ENCODE results near the gene FRYL. TPM values are rescaled to one million over a fixed set of nuclear protein-coding genes. Genes with fewer than 3 reads are reported as not detected.

The FRYL gene
- total RNA-seq, 1 donor from 2014 or later: 190 TPM

GRCh38 chr4:48620093-48620492 lies 160.0 kb downstream of the FRYL start:
- no peak for DNase-seq
- TF ChIP-seq CTCF (IDR thresholded peaks at IDR 0.05; ENCODE audit: partially characterized antibody, unreplicated experiment): no peak
- H3K36me3 Mint-ChIP-seq (ENCODE audit: unreplicated experiment): no peaks in the 10 kb centered on the region
- H3K9me3 Mint-ChIP-seq (ENCODE audit: unreplicated experiment): peaks cover 2% of the 10 kb centered on the region
- peak overlapping the region; percentile 5 for H3K27ac Mint-ChIP-seq (ENCODE audit: unreplicated experiment)
- H3K27me3 Mint-ChIP-seq (ENCODE audit: unreplicated experiment): no peaks in the 10 kb centered on the region
- no peak overlapping the region for H3K4me3 Mint-ChIP-seq (ENCODE audit: unreplicated experiment)
- peaks cover 9% of the 10 kb centered on the region for H3K4me1 Mint-ChIP-seq (ENCODE audit: low read depth, unreplicated experiment)

- Mint-ChIP-seq H3K4me3 (ENCODE audit: unreplicated experiment) (no peak overlapping the region), H3K9me3 (ENCODE audit: unreplicated experiment) (no peaks in the 10 kb centered on the region), H3K27me3 (ENCODE audit: unreplicated experiment) (no peaks in the 10 kb centered on the region), H3K4me1 (ENCODE audit: low read depth, unreplicated experiment) (peaks cover 20% of the 10 kb centered on the region), H3K36me3 (ENCODE audit: unreplicated experiment) (no peaks in the 10 kb centered on the region), H3K27ac (ENCODE audit: unreplicated experiment) (no peak overlapping the region)
- TF ChIP-seq CTCF (IDR thresholded peaks at IDR 0.05; ENCODE audit: partially characterized antibody, unreplicated experiment): no peak
- no peak for DNase-seq
Observed at GRCh38 chr4:48604527-48604926, 175.6 kb downstream of the FRYL start.

- TF ChIP-seq CTCF (IDR thresholded peaks at IDR 0.05; ENCODE audit: partially characterized antibody, unreplicated experiment): no peak
- Mint-ChIP-seq H3K36me3 (ENCODE audit: unreplicated experiment) (no peaks in the 10 kb centered on the region), H3K27ac (ENCODE audit: unreplicated experiment) (peak overlapping the region; percentile 15), H3K9me3 (ENCODE audit: unreplicated experiment) (no peaks in the 10 kb centered on the region), H3K4me3 (ENCODE audit: unreplicated experiment) (no peak overlapping the region), H3K27me3 (ENCODE audit: unreplicated experiment) (no peaks in the 10 kb centered on the region), H3K4me1 (ENCODE audit: low read depth, unreplicated experiment) (peaks cover 20% of the 10 kb centered on the region)
- no peak for DNase-seq
Observed at GRCh38 chr4:48604041-48604440, 176.0 kb downstream of the FRYL start.

GRCh38 chr4:48603366-48604003 lies 176.6 kb downstream of the FRYL start:
- no peaks in the 10 kb centered on the region for H3K9me3 Mint-ChIP-seq (ENCODE audit: unreplicated experiment)
- no peak overlapping the region for H3K4me3 Mint-ChIP-seq (ENCODE audit: unreplicated experiment)
- H3K27me3 Mint-ChIP-seq (ENCODE audit: unreplicated experiment): no peaks in the 10 kb centered on the region
- no peak for DNase-seq
- TF ChIP-seq CTCF (IDR thresholded peaks at IDR 0.05; ENCODE audit: partially characterized antibody, unreplicated experiment): no peak
- peak overlapping the region; percentile 15 for H3K27ac Mint-ChIP-seq (ENCODE audit: unreplicated experiment)
- H3K36me3 Mint-ChIP-seq (ENCODE audit: unreplicated experiment): no peaks in the 10 kb centered on the region
- H3K4me1 Mint-ChIP-seq (ENCODE audit: low read depth, unreplicated experiment): peaks cover 20% of the 10 kb centered on the region

- H3K9me3 Mint-ChIP-seq (ENCODE audit: unreplicated experiment): no peaks in the 10 kb centered on the region
Observed at GRCh38 chr4:48602763-48603162, 177.3 kb downstream of the FRYL start.

More at GRCh38 chr4:48602763-48603162, 177.3 kb downstream of the FRYL start:
- H3K36me3 Mint-ChIP-seq (ENCODE audit: unreplicated experiment): no peaks in the 10 kb centered on the region
- H3K4me1 Mint-ChIP-seq (ENCODE audit: low read depth, unreplicated experiment): peaks cover 20% of the 10 kb centered on the region
- DNase-seq: no peak
- H3K27me3 Mint-ChIP-seq (ENCODE audit: unreplicated experiment): no peaks in the 10 kb centered on the region
- no peak for TF ChIP-seq CTCF (IDR thresholded peaks at IDR 0.05; ENCODE audit: partially characterized antibody, unreplicated experiment)
- H3K27ac Mint-ChIP-seq (ENCODE audit: unreplicated experiment): no peak overlapping the region
- peak overlapping the region; percentile 37 for H3K4me3 Mint-ChIP-seq (ENCODE audit: unreplicated experiment)

All from glutamatergic neuron (in vitro differentiated cells).